A549 (cell line): Measurements from ENCODE around the gene CACNA2D4. TPM values are rescaled to one million over a fixed set of nuclear protein-coding genes. Genes with fewer than 3 reads are reported as not detected.

Experiments used
- ATAC-seq, 2 experiments: fragments of 200-7000 bp in 1 of 2; fragments of >200 bp in 1 of 2; cut with Nextera tagmentation in 1 of 2; cut with Tn5 transposase in 1 of 2; 3 replicates each; pipeline versions ENCODE4 v1.8.0 to v1.9.1; 2018 to 2020; ENCODE audit warnings: mild to moderate bottlenecking in 1 of 2, moderate library complexity in 1 of 2
- CTCF ChIA-PET: fragments of 300-600 bp; sonication (Branson Sonifier 250); formaldehyde crosslinking; extraction: SDS; loops from one replicate; lab custom pipeline; 2021; ENCODE audit warnings: antibody characterized with exemption, inconsistent platforms; lab: Yijun Ruan, JAX
- POLR2A ChIA-PET: fragments of 350-600 bp; formaldehyde crosslinking; extraction: SDS; loops from one replicate; lab custom pipeline; 2021; ENCODE audit warnings: antibody characterized with exemption, inconsistent platforms; lab: Yijun Ruan, JAX
- DNase-seq, 2 experiments: peaks; one replicate each; pipeline versions ENCODE4 v3.0.0 to v3.0.0-alpha.2; 2011 to 2016; ENCODE audit warnings: low read depth in 1 of 2, low spot score in 1 of 2
- FAIRE-seq: peaks from 2 replicates; lab custom pipeline; 2011; peaks lifted over from hg19 to GRCh38; lab: Jason Lieb, UNC
- H3K27ac ChIP-seq, 2 experiments: fragments of >200 bp; sonication (Bioruptor Twin); formaldehyde crosslinking; 3 replicates each; pipeline ENCODE4 v1.5.1; 2016 to 2017
- H3K4me1 ChIP-seq: fragments of >200 bp; sonication (Bioruptor Twin); formaldehyde crosslinking; 3 replicates; pipeline ENCODE4 v1.6.1; 2016
- H3K4me2 ChIP-seq: fragments of >200 bp; sonication (Bioruptor Twin); formaldehyde crosslinking; 3 replicates; pipeline ENCODE4 v1.6.1; 2016
- H3K4me3 ChIP-seq: fragments of >200 bp; sonication (Bioruptor Twin); formaldehyde crosslinking; 3 replicates; pipeline ENCODE4 v1.5.1; 2016
- H3K9me3 ChIP-seq: fragments of >200 bp; sonication (Bioruptor Twin); formaldehyde crosslinking; 3 replicates; pipeline ENCODE4 v1.6.1; 2016
- BCL3 ChIP-seq: fragments of >200 bp; sonication (Bioruptor Twin); formaldehyde crosslinking; IDR thresholded peaks from 3 replicates; pipeline ENCODE4 v1.6.1; 2016
- BHLHE40 ChIP-seq: IDR thresholded peaks from 2 replicates; pipeline ENCODE4 v1.6.1; 2012; ENCODE audit warnings: low read depth, low read length, inconsistent platforms
- CBX2 ChIP-seq: fragments of 200-600 bp; sonication (generic); IDR thresholded peaks from 2 replicates; pipeline ENCODE4 v1.6.1; 2016; ENCODE audit warnings: low read depth, mild to moderate bottlenecking, borderline replicate concordance
- CBX8 ChIP-seq: fragments of 200-600 bp; sonication (generic); IDR thresholded peaks from 2 replicates; pipeline ENCODE4 v1.6.1; 2016
- EHF ChIP-seq: fragments of 250-450 bp; sonication (Bioruptor Pico); IDR thresholded peaks from 2 replicates; pipeline ENCODE4 v1.5.0; 2020; ENCODE audit warnings: mild to moderate bottlenecking
- FOSL2 ChIP-seq, 2 experiments: fragments of 450-650 bp in 1 of 2; fragments of >200 bp in 1 of 2; sonication (Bioruptor Twin) in 1 of 2; formaldehyde crosslinking; IDR thresholded peaks; 2 replicates each; pipeline versions ENCODE4 v1.5.0 to v1.6.1; 2016 to 2020; ENCODE audit warnings: mild to moderate bottlenecking in 1 of 2, moderate library complexity in 1 of 2
- GATA3 ChIP-seq: IDR thresholded peaks from 2 replicates; pipeline ENCODE4 v1.6.1; 2012; ENCODE audit warnings: borderline replicate concordance
- HES2 ChIP-seq: fragments of >200 bp; sonication (Bioruptor Twin); formaldehyde crosslinking; IDR thresholded peaks from 2 replicates; pipeline ENCODE4 v1.6.1; 2016
- HMGXB4 ChIP-seq: fragments of 250-450 bp; sonication (Bioruptor Pico); IDR thresholded peaks from 2 replicates; pipeline ENCODE4 v1.5.0; 2021; ENCODE audit warnings: mild to moderate bottlenecking, moderate library complexity, borderline replicate concordance
- HOXA7 ChIP-seq: fragments of 250-450 bp; sonication (Bioruptor Pico); IDR thresholded peaks from 2 replicates; pipeline ENCODE4 v1.5.0; 2020; ENCODE audit warnings: mild to moderate bottlenecking, moderate library complexity
- HOXB13 ChIP-seq: fragments of 250-450 bp; sonication (Bioruptor Pico); IDR thresholded peaks from 2 replicates; pipeline ENCODE4 v1.5.0; 2020; ENCODE audit warnings: low read depth, mild to moderate bottlenecking, moderate library complexity
- HOXB5 ChIP-seq: fragments of 250-450 bp; sonication (Bioruptor Pico); IDR thresholded peaks from 2 replicates; pipeline ENCODE4 v1.5.0; 2020; ENCODE audit warnings: mild to moderate bottlenecking, moderate library complexity
- JUN ChIP-seq, 2 experiments: fragments of >200 bp; sonication (Bioruptor Twin); formaldehyde crosslinking; IDR thresholded peaks; 2 replicates in 1 of 2; 3 replicates in 1 of 2; pipeline ENCODE4 v1.6.1; 2016 to 2017
- KDM1A ChIP-seq: fragments of 200-600 bp; sonication (generic); IDR thresholded peaks from 2 replicates; pipeline ENCODE4 v1.6.1; 2016; ENCODE audit warnings: low read depth, mild to moderate bottlenecking
- KDM5A ChIP-seq: fragments of 200-600 bp; sonication (generic); IDR thresholded peaks from 2 replicates; pipeline ENCODE4 v1.6.1; 2016; ENCODE audit warnings: antibody characterized with exemption, mild to moderate bottlenecking
- MAFK ChIP-seq: fragments of 450-650 bp; IDR thresholded peaks from 2 replicates; pipeline ENCODE4 v1.6.1; 2014; ENCODE audit not compliant: partially characterized antibody
- MAZ ChIP-seq: fragments of 150-350 bp; IDR thresholded peaks from 2 replicates; pipeline ENCODE4 v1.6.1; 2014; ENCODE audit warnings: antibody characterized with exemption, low read depth, low read length, borderline replicate concordance
- PBX3 ChIP-seq: IDR thresholded peaks from 2 replicates; pipeline ENCODE4 v1.6.1; 2012
- PHF8 ChIP-seq: fragments of 200-600 bp; sonication (generic); IDR thresholded peaks from 2 replicates; pipeline ENCODE4 v1.6.1; 2016; ENCODE audit warnings: low read depth, mild to moderate bottlenecking, antibody characterized with exemption, moderate library complexity, borderline replicate concordance
- RCOR1 ChIP-seq: fragments of 150-350 bp; IDR thresholded peaks from 2 replicates; pipeline ENCODE4 v1.6.1; 2014; ENCODE audit warnings: antibody characterized with exemption, low read length, low read depth
- RFX5 ChIP-seq: fragments of 450-650 bp; IDR thresholded peaks from 2 replicates; pipeline ENCODE4 v1.7.1; 2014; ENCODE audit warnings: antibody characterized with exemption, mild to moderate bottlenecking, moderate library complexity
- TFCP2L1 ChIP-seq: fragments of 250-450 bp; sonication (Bioruptor Pico); IDR thresholded peaks from 2 replicates; pipeline ENCODE4 v1.5.0; 2021; ENCODE audit warnings: mild to moderate bottlenecking
- ZFP36 ChIP-seq: fragments of 450-650 bp; IDR thresholded peaks from 2 replicates; pipeline ENCODE4 v1.6.1; 2014; ENCODE audit warnings: borderline replicate concordance; ENCODE audit not compliant: partially characterized antibody
- ZNF302 ChIP-seq: fragments of 250-450 bp; sonication (Bioruptor Pico); IDR thresholded peaks from 2 replicates; pipeline ENCODE4 v1.9.0; 2021; ENCODE audit warnings: inconsistent platforms, mild to moderate bottlenecking, moderate library complexity
- ZSCAN20 ChIP-seq: fragments of 250-450 bp; sonication (Bioruptor Pico); IDR thresholded peaks from 2 replicates; pipeline ENCODE4 v1.8.0; 2022; ENCODE audit warnings: mild to moderate bottlenecking, moderate library complexity
- WGBS: methylation state at CpG from one replicate; pipeline ENCODE4 v1.1.6; 2017; ENCODE audit errors: missing lambda C conversion rate; 5-methylcytosine and 5-hydroxymethylcytosine counted together
- polyA plus RNA-seq, 4 experiments: library from polyadenylated mRNA; depleted of rRNA in 3 of 4; stranded (reverse); fragments of >200 nt; fragmentation: RNase III in 1 of 4; extraction: RNeasy Plus Mini Kit Qiagen cat#74134 plus additional on column Dnase treatment in 1 of 4; gene quantifications; 2 replicates in 3 of 4; 3 replicates in 1 of 4; pipeline ENCODE4 v1.2.3, GENCODE V29; 2011 to 2017
- TF ChIP-seq, protein P1 (sequence below): fragments of 450-650 bp; IDR thresholded peaks from 2 replicates; pipeline ENCODE4 v1.6.1; 2014; ENCODE audit warnings: antibody characterized with exemption

Gene CACNA2D4
- polyA plus RNA-seq, 2 of the 4 experiments (the other 2 are of a cell fraction) = not detected

GRCh38 chr12:1830401-1830845, 88.0 kb downstream of the CACNA2D4 start:
- H3K4me3 ChIP-seq = no peak overlapping the region
- H3K4me2 ChIP-seq = no peak overlapping the region
- DNase-seq (no peak), FAIRE-seq (no peak), ATAC-seq (no peak)
- no peaks in the 10 kb centered on the region for H3K9me3 ChIP-seq
- 6% methylated on average over 3 of the region's 3 CpGs for WGBS
- no peaks in the 10 kb centered on the region for H3K4me1 ChIP-seq
- no peak overlapping the region for H3K27ac ChIP-seq
- ChIA-PET CTCF (interaction anchor here (1.0 to 1.3 kb wide), 2 partner anchors 110 to 178 kb away, joined by 3 to 4 read pairs; no protein-coding TSS in a partner anchor), POLR2A (no interaction called here)
- TF ChIP-seq RCOR1 (no peak), MAZ (no peak)

DNA sequence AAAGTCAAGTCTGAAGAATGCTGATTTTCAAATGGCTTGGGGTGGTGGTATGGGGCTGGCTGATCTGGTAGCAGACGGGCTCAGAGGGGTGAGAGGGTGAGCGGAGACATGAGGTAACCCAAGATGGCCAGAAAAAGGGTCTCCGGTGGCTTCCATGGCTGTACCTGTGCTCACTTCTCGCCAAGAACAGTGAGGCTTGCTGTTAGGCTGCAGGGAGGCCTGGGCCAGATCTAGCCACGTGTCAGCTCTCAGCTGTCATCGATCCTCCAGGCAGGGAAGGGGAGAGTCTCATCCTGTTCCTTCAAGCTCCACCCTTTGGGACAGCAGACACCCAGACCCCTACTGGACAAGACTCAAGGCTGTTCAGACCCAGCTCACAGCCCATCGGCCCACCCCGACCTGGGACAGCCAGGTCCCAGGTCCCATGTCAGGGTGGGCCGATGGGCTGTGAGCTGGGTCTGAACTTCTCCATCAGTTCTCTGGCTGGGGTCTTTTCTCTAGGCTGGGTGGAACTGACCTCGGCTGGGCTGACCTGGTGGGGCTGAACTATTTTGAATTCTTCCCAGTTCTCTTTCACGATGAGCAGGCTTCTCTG, 89.0 kb downstream of the CACNA2D4 start:
- WGBS = 37% methylated on average over 11 of the region's 11 CpGs
- DNase-seq (no peak), FAIRE-seq (no peak), ATAC-seq (no peak)
- ChIA-PET POLR2A (no interaction called here), CTCF (interaction anchor here (0.9 kb wide), 1 partner anchor 15 kb away, joined by 3 read pairs; no protein-coding TSS in a partner anchor)
- Histone ChIP-seq H3K9me3 (no peaks in the 10 kb centered on the region), H3K27ac (no peak overlapping the region), H3K4me1 (no peaks in the 10 kb centered on the region), H3K4me3 (no peak overlapping the region), H3K4me2 (no peak overlapping the region)
- no peak for TF ChIP-seq MAFK
- no peak for TF ChIP-seq PBX3
- no peak for TF ChIP-seq ZSCAN20 (CRISPR knock-in tag)
- no peak for TF ChIP-seq JUN (IDR thresholded peaks at IDR 0.05)
- no peak for TF ChIP-seq ZFP36
- TF ChIP-seq TFCP2L1 (CRISPR knock-in tag) = no peak
- no peak for TF ChIP-seq PHF8
- TF ChIP-seq, protein P1, sequence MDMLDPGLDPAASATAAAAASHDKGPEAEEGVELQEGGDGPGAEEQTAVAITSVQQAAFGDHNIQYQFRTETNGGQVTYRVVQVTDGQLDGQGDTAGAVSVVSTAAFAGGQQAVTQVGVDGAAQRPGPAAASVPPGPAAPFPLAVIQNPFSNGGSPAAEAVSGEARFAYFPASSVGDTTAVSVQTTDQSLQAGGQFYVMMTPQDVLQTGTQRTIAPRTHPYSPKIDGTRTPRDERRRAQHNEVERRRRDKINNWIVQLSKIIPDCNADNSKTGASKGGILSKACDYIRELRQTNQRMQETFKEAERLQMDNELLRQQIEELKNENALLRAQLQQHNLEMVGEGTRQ = no peak
- TF ChIP-seq KDM1A = no peak
- TF ChIP-seq FOSL2 (IDR thresholded peaks at IDR 0.05) = no peak
- TF ChIP-seq FOSL2 (CRISPR knock-in tag; IDR thresholded peaks at IDR 0.05) = no peak
- no peak for TF ChIP-seq RFX5
- TF ChIP-seq HOXA7 (CRISPR knock-in tag) = no peak
- no peak for TF ChIP-seq KDM5A
- no peak for TF ChIP-seq BHLHE40
- no peak for TF ChIP-seq EHF (CRISPR knock-in tag)
- no peak for TF ChIP-seq BCL3
- no peak for TF ChIP-seq HOXB13 (CRISPR knock-in tag)
- TF ChIP-seq, all 56 proteins: peak for 0

GRCh38 chr12:1828856-1829255, 89.6 kb downstream of the CACNA2D4 start:
- no peaks in the 10 kb centered on the region for H3K4me1 ChIP-seq
- DNase-seq = no peak
- CTCF ChIA-PET = interaction anchor here (0.9 to 1.7 kb wide), 2 partner anchors 16 to 111 kb away, joined by 3 to 6 read pairs; no protein-coding TSS in a partner anchor
- ATAC-seq = no peak
- TF ChIP-seq HOXA7 (CRISPR knock-in tag) (no peak), GATA3 (no peak), HMGXB4 (no peak), CBX2 (no peak), HES2 (no peak), KDM1A (no peak), MAZ (no peak), CBX8 (no peak), ZNF302 (CRISPR knock-in tag) (no peak), HOXB5 (no peak)
- TF ChIP-seq, all 56 proteins: peak for 0
- POLR2A ChIA-PET = no interaction called here
- Histone ChIP-seq H3K4me3 (no peak overlapping the region), H3K27ac (no peak overlapping the region), H3K9me3 (no peaks in the 10 kb centered on the region), H3K4me2 (no peak overlapping the region)
- WGBS = 65% methylated on average over 16 of the region's 16 CpGs
- no peak for FAIRE-seq
